ENCODE measurements around the gene ACY1. TPM values are rescaled to one million over a fixed set of nuclear protein-coding genes. Genes with fewer than 3 reads are reported as not detected.
A peak's percentile ranks its signal among the peaks of the same experiment; 100 is the strongest.

Gene ACY1
- 23.2 TPM for total RNA-seq
- long read RNA-seq, transcript ACY1-215 (15 exons, 1,684 nt): major isoform, 78 of 87 reads
- long read RNA-seq, partial matches to known transcripts: 1 of 87 reads
- long read RNA-seq, other reads (novel, unspliced or antisense): 1 of 87 reads

GRCh38 chr3:51982838-51983577 lies at the start of gene ACY1:
ACY1 (plus strand) TSS chr3:51983535; CDS start chr3:51984065, 530 bp downstream.
- intact Hi-C loops (cut with DNase I): no loop called here
- ATAC-seq (ENCODE audit: poor library complexity) (peak; percentile 94), DNase-seq (peak; percentile 94)

GRCh38 chr3:51934139-51934850 lies 49.0 kb upstream of the ACY1 start:
- ATAC-seq (ENCODE audit: poor library complexity): no peak
- intact Hi-C loops (cut with DNase I): no loop called here
- peak; percentile 28 for DNase-seq

- intact Hi-C loops (cut with DNase I): no loop called here
- DNase-seq (peak; percentile 31), ATAC-seq (ENCODE audit: poor library complexity) (no peak)
Observed at GRCh38 chr3:51934991-51935885, 48.1 kb upstream of the ACY1 start.

- intact Hi-C loops (cut with DNase I): no loop called here
- DNase-seq (peak; percentile 30), ATAC-seq (ENCODE audit: poor library complexity) (no peak)
Observed at GRCh38 chr3:51935886-51936755, 47.2 kb upstream of the ACY1 start.

- ATAC-seq (ENCODE audit: poor library complexity) (no peak), DNase-seq (no peak)
- intact Hi-C loops (cut with DNase I): no loop called here
Observed at GRCh38 chr3:51937014-51937413, 46.3 kb upstream of the ACY1 start.

GRCh38 chr3:51937611-51938450 lies 45.5 kb upstream of the ACY1 start:
- ATAC-seq (ENCODE audit: poor library complexity) (no peak), DNase-seq (no peak)
- intact Hi-C loops (cut with DNase I): no loop called here

GRCh38 chr3:51938780-51939425 lies 44.4 kb upstream of the ACY1 start:
- intact Hi-C loops (cut with DNase I): no loop called here
- DNase-seq (no peak), ATAC-seq (ENCODE audit: poor library complexity) (no peak)

GRCh38 chr3:51940648-51941462 lies 42.5 kb upstream of the ACY1 start:
- no peak for DNase-seq
- intact Hi-C loops (cut with DNase I): no loop called here
- no peak for ATAC-seq (ENCODE audit: poor library complexity)

GRCh38 chr3:51941463-51941797 lies 41.9 kb upstream of the ACY1 start:
- ATAC-seq (ENCODE audit: poor library complexity): no peak
- DNase-seq: no peak
- intact Hi-C loops (cut with DNase I): no loop called here

GRCh38 chr3:51941798-51942602 lies 41.3 kb upstream of the ACY1 start, which contains the start of the genes PARP3 and RRP9:
PARP3 (plus strand) TSS chr3:51942363; CDS start chr3:51943356, 993 bp downstream.
RRP9 (minus strand) TSS chr3:51941904; CDS start chr3:51941867, 37 bp downstream.
- DNase-seq: peak; percentile 100
- intact Hi-C loops (cut with DNase I): no loop called here
- ATAC-seq (ENCODE audit: poor library complexity): peak; percentile 95

- DNase-seq (peak; percentile 74), ATAC-seq (ENCODE audit: poor library complexity) (peak; percentile 36)
- intact Hi-C loops (cut with DNase I): no loop called here
Observed at GRCh38 chr3:51942603-51943450, 40.5 kb upstream of the ACY1 start.

- DNase-seq (peak; percentile 43), ATAC-seq (ENCODE audit: poor library complexity) (no peak)
- intact Hi-C loops (cut with DNase I): no loop called here
Observed at GRCh38 chr3:51943451-51944391, 39.6 kb upstream of the ACY1 start.

- ATAC-seq (ENCODE audit: poor library complexity) (no peak), DNase-seq (peak; percentile 38)
- intact Hi-C loops (cut with DNase I): no loop called here
Observed at GRCh38 chr3:51944451-51945021, 38.8 kb upstream of the ACY1 start.
